Ovary (tissue), 9 donors: ENCODE results near the gene HOMER2. TPM values are rescaled to one million over a fixed set of nuclear protein-coding genes. Genes with fewer than 3 reads are reported as not detected.

Source experiments
- DNase-seq, 5 donors: peaks; one replicate each; pipeline ENCODE4 v3.0.0-alpha.2; 2019 to 2020
- H3K27ac ChIP-seq, 2 donors: fragments of 200-600 bp; one replicate each; pipeline versions ENCODE4 v1.5.1 to v1.8.0; 2019 to 2022
- H3K27me3 ChIP-seq: fragments of 200-600 bp; one replicate; pipeline ENCODE4 v1.8.0; 2022
- H3K36me3 ChIP-seq: fragments of 200-600 bp; sonication (generic); one replicate; pipeline ENCODE4 v1.5.1; 2019
- H3K4me1 ChIP-seq: one replicate; pipeline ENCODE4 v1.8.1; 2013; ENCODE audit warnings: mild to moderate bottlenecking, moderate library complexity; ENCODE audit not compliant: insufficient read depth
- H3K4me3 ChIP-seq: fragments of 200-600 bp; sonication (generic); one replicate; pipeline ENCODE4 v1.5.1; 2017
- H3K9me3 ChIP-seq, 2 donors: fragments of 200-600 bp in 1 of 2; sonication (generic) in 1 of 2; one replicate each; pipeline versions ENCODE4 v1.5.1 to v1.8.1; 2013 to 2019; ENCODE audit warnings: mild to moderate bottlenecking in 1 of 2, moderate library complexity in 1 of 2
- CTCF ChIP-seq, 3 donors: fragments of 450-650 bp in 2 of 3; fragments of 200-600 bp in 1 of 3; IDR thresholded peaks; one replicate each; pipeline versions ENCODE4 v1.5.1 to v1.8.0; 2016 to 2022; ENCODE audit warnings: antibody characterized with exemption in 3 of 3, mild to moderate bottlenecking in 1 of 3
- EP300 ChIP-seq: sonication (generic); formaldehyde crosslinking; IDR thresholded peaks from one replicate; pipeline ENCODE4 v1.6.1; 2017; ENCODE audit warnings: antibody characterized with exemption
- POLR2A ChIP-seq: fragments of 450-650 bp; IDR thresholded peaks from one replicate; pipeline ENCODE4 v1.6.1; 2017; ENCODE audit warnings: antibody characterized with exemption, mild to moderate bottlenecking, moderate library complexity
- WGBS, 3 donors: extraction: QIAGEN DNeasy Blood & Tissue Kit in 1 of 3; methylation state at CpG; one replicate each; pipeline versions ENCODE4 v1.1.5 to v1.1.7; 2013 to 2017; 5-methylcytosine and 5-hydroxymethylcytosine counted together
- intact Hi-C, 4 donors: fragments of 100-400 bp; cut with DNase I; formaldehyde crosslinking; loops; one replicate each; pipeline versions ENCODE4 v1.11.0 to v1.15.1; 2022 to 2023
- polyA plus RNA-seq, 2 donors: library from polyadenylated mRNA; stranded (reverse); fragments of 200-250 nt in 1 of 2; fragments of 350-450 nt in 1 of 2; fragmentation: Illumina TruSeq in 1 of 2; extraction: RNeasy Lipid Tissue Mini Kit (QIAGEN cat#74804) in 1 of 2; gene quantifications; one replicate each; pipeline ENCODE4 v1.2.3, GENCODE V29; 2013 to 2014
- total RNA-seq, 7 donors: library from RNA; depleted of rRNA in 2 of 7; stranded (reverse); fragments of >200 nt in 2 of 7; fragmentation: NEBNext Ultra II Directional in 3 of 7; extraction: Animal tissue kit (Norgen Biotek cat#: 25700) in 3 of 7; gene quantifications; one replicate each; pipeline versions ENCODE4 v1.1.0 to v1.2.4, GENCODE V29; 2016 to 2023
- donor health status: DM: no; HTN: no; CAD: no; lungs with moderate emphysema.
- donor health status: DM: no; HTN: no; CAD: no.
- donor health status: Bipolar disorder and iron deficiency.
- donor health status: DM: yes; HTN: yes; CAD: no.
- donor health status: DM: no; HTN: no; CAD: no.
- donor health status: DM: yes; HTN: yes; CAD: no.

The HOMER2 gene
- total and polyA plus RNA-seq, 9 donors, result 3.0 to 60.8 (median 11.0) TPM

DNA sequence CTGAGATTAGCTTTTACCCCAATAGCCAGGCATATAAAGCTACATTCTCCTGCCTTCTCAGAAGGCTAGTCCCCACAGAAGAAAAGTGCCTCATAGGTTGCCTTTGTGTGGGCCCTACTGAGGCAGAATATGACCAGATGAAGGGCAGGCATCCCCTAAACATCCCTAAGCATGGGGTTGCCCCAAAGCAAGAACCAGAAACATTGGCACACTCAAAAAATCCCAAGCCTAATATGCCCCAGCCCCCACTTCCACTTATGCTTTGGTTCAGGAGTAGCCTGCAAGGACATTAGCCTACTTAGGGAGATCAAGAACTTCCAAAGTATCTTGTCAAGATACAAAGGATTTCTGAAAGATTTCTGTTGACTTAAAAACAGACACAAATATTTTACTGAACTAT lies 113.4 kb downstream of the HOMER2 start:
- Histone ChIP-seq H3K27ac (no peak overlapping the region), H3K4me3 (no peak overlapping the region), H3K4me1 (no peaks in the 10 kb centered on the region), H3K36me3 (no peaks in the 10 kb centered on the region), H3K9me3 (no peaks in the 10 kb centered on the region), H3K27me3 (no peaks in the 10 kb centered on the region)
- intact Hi-C loops, result no loop called here
- TF ChIP-seq CTCF (IDR thresholded peaks at IDR 0.05) (no peak), EP300 (no peak), POLR2A (no peak)
- no peak for DNase-seq

DNA sequence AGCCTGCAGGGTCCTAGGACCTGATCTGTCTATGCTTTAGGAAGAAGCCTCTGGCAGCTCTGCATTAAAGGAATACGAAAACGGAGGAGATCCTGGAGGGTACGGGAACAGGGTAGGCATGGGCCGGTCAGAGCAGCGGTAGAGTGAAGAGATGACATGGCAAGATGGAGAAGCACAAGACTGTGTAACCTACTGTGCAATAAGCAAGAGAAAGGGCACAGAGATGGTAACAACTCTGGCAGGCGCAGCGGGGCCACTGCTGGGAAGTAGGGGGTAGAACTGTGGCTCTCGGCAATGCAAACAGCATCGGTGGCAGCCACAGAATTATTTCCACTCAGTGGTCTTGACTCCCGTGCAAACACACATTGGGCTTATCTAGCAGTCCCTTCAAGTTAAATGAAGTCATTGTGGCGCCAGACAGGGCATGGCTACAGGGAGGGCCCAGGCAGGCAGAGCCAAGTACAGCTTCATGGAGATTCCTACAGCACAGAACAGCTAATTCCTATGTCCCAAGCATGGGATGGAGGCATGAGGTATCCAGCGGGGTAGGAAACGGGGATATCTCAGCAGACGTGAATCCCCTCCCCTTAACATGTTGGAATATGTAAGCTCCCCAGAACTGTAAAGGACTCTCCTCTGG lies 114.3 kb downstream of the HOMER2 start:
- H3K9me3 ChIP-seq, result no peaks in the 10 kb centered on the region
- no peak overlapping the region for H3K4me3 ChIP-seq
- no peak for DNase-seq
- no peaks in the 10 kb centered on the region for H3K36me3 ChIP-seq
- intact Hi-C loops, result no loop called here
- TF ChIP-seq EP300 (no peak), CTCF (IDR thresholded peaks at IDR 0.05) (no peak), POLR2A (no peak)
- 93 to 96% (median 96%) methylated on average over 14 of the region's 14 CpGs for WGBS, 3 donors
- H3K27me3 ChIP-seq, result no peaks in the 10 kb centered on the region
- H3K27ac ChIP-seq, result no peak overlapping the region
- H3K4me1 ChIP-seq, result no peaks in the 10 kb centered on the region

GRCh38 chr15:82835391-82835917 lies 117.1 kb downstream of the HOMER2 start:
- TF ChIP-seq EP300 (no peak), CTCF (IDR thresholded peaks at IDR 0.05) (no peak), POLR2A (no peak)
- H3K4me3 ChIP-seq, result no peak overlapping the region
- H3K4me1 ChIP-seq, result no peaks in the 10 kb centered on the region
- H3K27me3 ChIP-seq, result no peaks in the 10 kb centered on the region
- H3K27ac ChIP-seq, result no peak overlapping the region
- no peaks in the 10 kb centered on the region for H3K36me3 ChIP-seq
- WGBS, 3 donors, result 92 to 99% (median 97%) methylated on average over 6 to 7 of the region's 7 CpGs
- H3K9me3 ChIP-seq, result no peaks in the 10 kb centered on the region
- DNase-seq, result no peak
- intact Hi-C loops, result no loop called here

GRCh38 chr15:82833362-82833682 lies 119.2 kb downstream of the HOMER2 start:
- no peak for DNase-seq
- Histone ChIP-seq H3K27ac (no peak overlapping the region), H3K27me3 (no peaks in the 10 kb centered on the region), H3K4me1 (no peaks in the 10 kb centered on the region), H3K9me3 (no peaks in the 10 kb centered on the region), H3K36me3 (no peaks in the 10 kb centered on the region), H3K4me3 (no peak overlapping the region)
- TF ChIP-seq CTCF (IDR thresholded peaks at IDR 0.05) (no peak), EP300 (no peak), POLR2A (no peak)
- intact Hi-C loops, result no loop called here
- 67 to 69% (median 68%) methylated on average over 4 of the region's 4 CpGs for WGBS, 3 donors
